IPS DF 6.9 (cell line): ENCODE results near the gene APCS.

Source experiments
- DNase-seq: peaks from one replicate; pipeline ENCODE4 v3.0.0-alpha.2; 2013; ENCODE audit warnings: low read depth, low spot score
- H3K27ac ChIP-seq: one replicate; pipeline ENCODE4 v1.5.1; 2013; ENCODE audit warnings: low read length, control low read depth
- H3K27me3 ChIP-seq: 2 replicates; pipeline ENCODE4 v1.6.1; 2013; ENCODE audit warnings: mild to moderate bottlenecking, low read length; ENCODE audit not compliant: control insufficient read depth, insufficient read depth
- H3K36me3 ChIP-seq: 2 replicates; pipeline ENCODE4 v1.6.1; 2013; ENCODE audit warnings: low read length; ENCODE audit not compliant: control insufficient read depth, insufficient read depth
- H3K4me1 ChIP-seq: 2 replicates; pipeline ENCODE4 v1.6.1; 2013; ENCODE audit warnings: low read length; ENCODE audit not compliant: control insufficient read depth, insufficient read depth
- H3K4me3 ChIP-seq: 2 replicates; pipeline ENCODE4 v1.5.1; 2013; ENCODE audit warnings: mild to moderate bottlenecking, low read length
- H3K9me3 ChIP-seq: 2 replicates; pipeline ENCODE4 v1.6.1; 2013; ENCODE audit warnings: low read length, inconsistent platforms; ENCODE audit not compliant: control insufficient read depth, insufficient read depth
- whole genome bisulfite sequencing: extraction: QIAGEN DNeasy Blood & Tissue Kit; methylation state at CpG from one replicate; pipeline ENCODE4 v1.1.7; 2013; ENCODE audit warnings: mixed read lengths, missing lambda C conversion rate; ENCODE audit not compliant: insufficient read length, insufficient coverage; 5-methylcytosine and 5-hydroxymethylcytosine counted together

The APCS gene

DNA sequence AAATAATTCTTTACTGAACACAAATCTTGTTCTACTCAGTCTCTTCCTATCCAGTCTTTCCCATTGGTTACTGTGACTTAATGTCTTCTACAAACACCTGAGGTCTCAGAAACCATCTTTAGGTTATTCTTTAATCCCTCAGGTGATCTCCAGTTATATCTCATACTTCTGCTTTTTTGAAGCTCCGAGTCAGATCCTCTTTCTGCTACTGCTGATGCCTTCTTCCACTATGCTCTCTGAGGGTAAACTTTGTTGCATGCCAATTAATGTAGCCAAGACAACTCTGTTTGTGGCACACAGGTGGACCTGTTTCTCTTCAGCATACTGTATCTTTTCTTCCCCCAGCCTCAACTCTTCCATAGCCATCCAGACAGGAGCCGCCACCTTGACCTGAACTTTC, 3.1 kb upstream of the APCS start:
- H3K9me3 ChIP-seq = no peaks in the 10 kb centered on the region
- WGBS = no CpG with 5 or more reads among the region's 2 CpGs
- no peaks in the 10 kb centered on the region for H3K36me3 ChIP-seq
- DNase-seq = no peak
- no peak overlapping the region for H3K4me3 ChIP-seq
- no peaks in the 10 kb centered on the region for H3K27me3 ChIP-seq
- H3K27ac ChIP-seq = no peak overlapping the region
- no peaks in the 10 kb centered on the region for H3K4me1 ChIP-seq

DNA sequence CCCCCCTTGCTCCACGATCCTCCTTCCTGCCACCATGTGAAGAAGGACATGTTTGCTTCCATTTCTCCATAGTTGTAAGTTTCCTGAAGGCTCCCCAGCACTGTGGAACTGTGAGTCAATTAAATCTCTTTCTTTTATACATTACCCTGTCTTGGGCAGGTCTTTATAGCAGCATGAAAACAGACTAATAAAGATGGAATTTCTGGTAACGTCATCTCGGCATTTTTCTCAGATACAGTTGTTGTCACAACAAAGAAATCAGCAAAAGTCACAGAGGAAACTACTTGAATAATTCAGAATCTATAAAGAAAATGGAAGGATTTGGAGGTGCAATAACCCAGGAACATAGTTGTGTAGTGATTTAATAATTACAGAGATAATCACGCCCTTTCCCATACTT, 4.4 kb downstream of the APCS start:
- no peaks in the 10 kb centered on the region for H3K36me3 ChIP-seq
- H3K4me3 ChIP-seq = no peak overlapping the region
- H3K9me3 ChIP-seq = no peaks in the 10 kb centered on the region
- no peaks in the 10 kb centered on the region for H3K27me3 ChIP-seq
- H3K27ac ChIP-seq = no peak overlapping the region
- no peaks in the 10 kb centered on the region for H3K4me1 ChIP-seq
- no CpG with 5 or more reads among the region's 4 CpGs for WGBS
- DNase-seq = no peak

DNA sequence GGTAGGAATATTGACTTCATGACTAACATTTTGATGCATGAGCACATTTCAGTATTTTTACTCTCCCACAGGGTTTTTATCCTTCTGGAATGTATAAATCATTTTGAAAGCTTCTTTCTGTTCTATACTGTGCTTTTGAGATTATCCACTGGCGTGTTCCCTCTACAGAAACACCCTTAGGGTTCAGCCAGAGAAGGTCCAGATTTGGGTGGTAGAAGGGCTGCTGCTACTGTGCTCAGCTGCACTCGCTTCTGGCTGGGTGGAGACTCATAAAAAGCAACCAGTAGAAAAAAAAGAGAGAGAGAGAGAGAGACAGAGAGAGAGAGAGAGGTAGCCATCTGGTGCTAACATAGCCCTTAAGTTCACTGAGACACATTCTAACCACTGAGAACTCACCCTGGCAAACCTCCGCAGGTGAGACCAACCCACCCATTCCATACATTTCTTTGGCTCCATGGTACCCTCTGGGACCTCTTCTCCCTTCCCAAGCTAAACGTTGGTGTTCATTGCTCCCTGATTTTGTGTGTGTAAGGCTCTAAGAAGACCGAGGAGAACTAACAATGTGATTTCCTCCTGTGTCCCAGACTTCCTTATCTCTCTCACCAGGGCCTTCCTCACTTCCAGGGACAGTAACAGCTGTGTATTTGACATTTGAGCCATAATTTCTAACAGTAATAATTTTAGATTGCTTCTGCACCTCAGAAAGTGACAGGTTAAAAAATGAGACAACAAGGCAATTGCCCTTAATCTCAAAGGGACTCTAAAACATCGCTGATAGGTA, 7.2 kb downstream of the APCS start:
- H3K36me3 ChIP-seq = no peaks in the 10 kb centered on the region
- no peak overlapping the region for H3K4me3 ChIP-seq
- peaks cover 3% of the 10 kb centered on the region; the same call in 1 of the 2 replicates for H3K4me1 ChIP-seq
- DNase-seq = no peak
- WGBS = no CpG with 5 or more reads among the region's 6 CpGs
- no peaks in the 10 kb centered on the region for H3K27me3 ChIP-seq
- no peak overlapping the region for H3K27ac ChIP-seq
- no peaks in the 10 kb centered on the region for H3K9me3 ChIP-seq

DNA sequence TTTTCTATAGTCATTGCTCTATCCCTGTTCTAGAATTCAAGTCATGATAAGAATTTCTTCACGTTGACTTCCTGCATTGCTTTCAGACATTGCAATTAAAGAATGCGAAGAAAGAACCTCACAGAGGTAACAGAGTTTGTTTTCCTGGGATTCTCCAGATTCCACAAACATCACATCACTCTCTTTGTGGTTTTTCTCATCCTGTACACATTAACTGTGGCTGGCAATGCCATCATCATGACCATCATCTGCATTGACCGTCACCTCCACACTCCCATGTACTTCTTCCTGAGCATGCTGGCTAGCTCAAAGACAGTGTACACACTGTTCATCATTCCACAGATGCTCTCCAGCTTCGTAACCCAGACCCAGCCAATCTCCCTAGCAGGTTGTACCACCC, 10.6 kb downstream of the APCS start:
- Histone ChIP-seq H3K4me3 (no peak overlapping the region), H3K27ac (no peak overlapping the region), H3K27me3 (no peaks in the 10 kb centered on the region), H3K36me3 (no peaks in the 10 kb centered on the region), H3K4me1 (peaks cover 3% of the 10 kb centered on the region; the same call in 1 of the 2 replicates), H3K9me3 (no peaks in the 10 kb centered on the region)
- no CpG with 5 or more reads among the region's 4 CpGs for WGBS
- no peak for DNase-seq

DNA sequence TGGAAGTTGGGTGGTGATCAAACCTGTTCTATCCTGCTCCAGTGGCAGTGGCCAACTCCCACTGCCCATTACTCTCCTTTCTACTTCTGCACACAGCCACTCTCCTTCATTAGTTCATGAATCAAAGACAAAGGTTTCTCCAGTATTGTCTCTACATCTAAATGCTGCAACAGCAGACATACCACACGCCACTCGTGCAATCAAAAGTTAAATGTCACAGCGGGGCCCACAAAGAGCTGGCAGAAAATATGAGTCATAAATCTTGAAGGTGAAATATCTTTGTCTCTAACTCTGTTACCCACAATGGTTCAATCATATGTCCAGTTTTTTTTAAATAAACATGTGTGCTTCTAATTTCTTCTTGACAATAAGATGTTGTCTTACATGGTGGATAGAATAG, 13.3 kb downstream of the APCS start:
- H3K36me3 ChIP-seq = no peaks in the 10 kb centered on the region
- WGBS = no CpG with 5 or more reads among the region's 3 CpGs
- peaks cover 3% of the 10 kb centered on the region; the same call in 1 of the 2 replicates for H3K4me1 ChIP-seq
- no peak for DNase-seq
- H3K27me3 ChIP-seq = no peaks in the 10 kb centered on the region
- H3K4me3 ChIP-seq = no peak overlapping the region
- no peak overlapping the region for H3K27ac ChIP-seq
- H3K9me3 ChIP-seq = no peaks in the 10 kb centered on the region; the same call in 1 of the 2 replicates

DNA sequence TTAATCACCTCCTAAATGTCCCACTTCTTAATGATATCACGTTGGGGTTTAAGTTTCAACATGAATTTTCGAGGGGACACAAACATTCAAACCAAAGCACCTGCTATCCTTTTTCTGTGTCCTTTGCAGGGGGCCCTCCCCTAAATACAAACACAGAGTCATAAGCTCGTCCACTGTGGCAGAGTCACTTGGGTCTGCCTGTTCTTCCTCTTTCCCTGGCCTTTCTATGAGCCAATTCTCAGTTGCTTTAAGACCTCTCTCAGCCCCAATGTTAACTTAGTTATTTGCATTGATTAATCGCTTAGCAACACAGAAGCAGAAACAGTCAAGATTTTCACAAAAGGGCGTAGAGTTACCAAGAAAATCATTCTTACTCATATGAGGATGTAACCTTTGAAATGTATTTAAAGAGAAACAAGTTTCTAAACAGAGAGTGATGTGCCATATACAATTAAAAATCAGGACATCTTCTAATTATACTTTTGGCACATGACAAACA, 14.9 kb downstream of the APCS start:
- DNase-seq = no peak
- no peak overlapping the region for H3K4me3 ChIP-seq
- peaks cover 3% of the 10 kb centered on the region; the same call in 1 of the 2 replicates for H3K4me1 ChIP-seq
- H3K27me3 ChIP-seq = no peaks in the 10 kb centered on the region
- H3K9me3 ChIP-seq = no peaks in the 10 kb centered on the region; the same call in 1 of the 2 replicates
- WGBS = no CpG with 5 or more reads among the region's 5 CpGs
- no peak overlapping the region for H3K27ac ChIP-seq
- H3K36me3 ChIP-seq = no peaks in the 10 kb centered on the region

DNA sequence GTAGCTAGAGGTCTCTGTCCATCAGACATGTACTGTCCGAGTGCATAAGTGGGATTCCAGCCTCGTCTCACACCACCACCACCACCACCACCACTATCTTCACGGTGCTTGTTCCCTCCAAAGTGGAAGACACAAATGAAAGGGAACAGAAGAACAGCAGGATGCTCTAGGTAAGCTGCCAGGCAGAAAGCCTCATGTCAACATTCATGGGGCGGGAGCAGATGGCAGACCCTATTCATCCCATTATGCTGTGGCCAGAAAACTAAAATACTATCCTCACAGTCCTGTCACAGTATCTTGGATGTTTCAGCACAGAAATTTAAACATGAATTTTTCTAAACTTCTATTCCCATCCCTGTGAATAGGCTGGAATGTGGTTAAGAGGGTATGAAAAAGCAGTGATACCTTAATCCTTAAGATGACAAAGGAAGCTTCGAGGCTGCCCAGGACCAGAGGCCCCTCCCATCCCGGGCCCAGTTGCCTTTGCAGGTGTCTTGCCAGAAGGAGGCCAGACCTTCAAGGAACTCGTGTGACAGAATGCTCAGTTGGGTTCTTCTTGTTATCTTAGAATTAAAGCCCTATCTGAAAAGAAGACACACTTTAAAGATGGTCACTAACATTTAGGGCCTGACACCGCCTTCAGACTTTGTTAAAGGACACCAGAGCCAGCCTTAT, 24.7 kb downstream of the APCS start:
- no peak for DNase-seq
- H3K4me3 ChIP-seq = no peak overlapping the region
- no peaks in the 10 kb centered on the region for H3K36me3 ChIP-seq
- no CpG with 5 or more reads among the region's 8 CpGs for WGBS
- H3K4me1 ChIP-seq = no peaks in the 10 kb centered on the region
- H3K27me3 ChIP-seq = no peaks in the 10 kb centered on the region
- H3K27ac ChIP-seq = no peak overlapping the region
- no peaks in the 10 kb centered on the region for H3K9me3 ChIP-seq

DNA sequence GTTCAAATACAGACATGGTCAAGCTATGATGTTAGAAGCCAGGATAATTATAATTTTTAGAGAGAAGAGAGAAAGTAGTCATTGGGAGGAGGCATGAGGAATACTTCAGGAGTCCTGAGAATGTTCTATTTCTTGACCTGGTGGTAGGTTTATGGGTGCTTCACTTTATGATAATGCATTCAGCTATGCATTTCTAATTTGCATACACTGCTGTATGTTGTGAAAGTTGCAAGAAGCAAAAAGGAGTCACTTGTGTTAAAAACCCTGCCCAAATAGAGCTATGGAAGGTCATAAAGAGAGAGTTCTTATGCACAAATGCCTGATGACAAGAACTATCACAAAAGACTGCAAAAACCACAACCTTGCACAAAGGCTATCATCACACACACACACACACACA, 45.3 kb downstream of the APCS start:
- H3K36me3 ChIP-seq = no peaks in the 10 kb centered on the region
- no peak for DNase-seq
- no peak overlapping the region for H3K4me3 ChIP-seq
- H3K27me3 ChIP-seq = no peaks in the 10 kb centered on the region
- no peak overlapping the region for H3K27ac ChIP-seq
- H3K9me3 ChIP-seq = no peaks in the 10 kb centered on the region
- no peaks in the 10 kb centered on the region for H3K4me1 ChIP-seq
